ENCODE data around the gene GSTA3.
A peak's percentile ranks its signal among the peaks of the same experiment; 100 is the strongest.
"Not testable (repeated sequence)": the region's sequence is repeated elsewhere in the genome, so short reads cannot be mapped to it uniquely, and the experiment has no call there.

The GSTA3 gene

DNA sequence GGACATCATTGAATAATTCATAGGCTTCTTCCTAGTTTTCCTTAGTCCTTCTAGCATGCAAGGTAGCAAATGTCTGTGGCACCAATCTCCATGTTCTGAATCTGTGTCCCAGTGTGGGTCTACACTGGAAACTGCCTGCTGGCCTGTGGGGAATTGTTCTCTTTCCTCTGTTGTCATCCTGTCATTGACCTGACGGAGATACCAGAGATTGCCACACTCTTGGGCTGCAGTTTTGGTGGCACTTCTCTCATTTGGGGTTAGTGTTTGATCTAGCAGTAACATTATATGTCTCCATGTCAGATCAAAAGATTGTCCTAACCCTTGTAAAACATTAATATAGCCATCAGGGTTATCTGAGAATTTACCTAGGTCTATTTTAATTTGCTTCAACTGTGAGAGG lies 9.3 kb upstream of the GSTA3 start:
- in situ Hi-C loops (cut with HindIII; ENCODE audit: low pct_ligation_motif_present, low pct_unique_long_range_greater_than_20kb, low sequenced_read_pairs) = not testable (repeated sequence)

GRCh38 chr6:52918027-52918686 lies 8.7 kb upstream of the GSTA3 start:
- in situ Hi-C loops (cut with HindIII; ENCODE audit: low pct_ligation_motif_present, low pct_unique_long_range_greater_than_20kb, low sequenced_read_pairs); DNase-seq: not testable (repeated sequence)

More for the DNA sequence above, 9.3 kb upstream of the GSTA3 start:
- DNase-seq = not testable (repeated sequence)

DNA sequence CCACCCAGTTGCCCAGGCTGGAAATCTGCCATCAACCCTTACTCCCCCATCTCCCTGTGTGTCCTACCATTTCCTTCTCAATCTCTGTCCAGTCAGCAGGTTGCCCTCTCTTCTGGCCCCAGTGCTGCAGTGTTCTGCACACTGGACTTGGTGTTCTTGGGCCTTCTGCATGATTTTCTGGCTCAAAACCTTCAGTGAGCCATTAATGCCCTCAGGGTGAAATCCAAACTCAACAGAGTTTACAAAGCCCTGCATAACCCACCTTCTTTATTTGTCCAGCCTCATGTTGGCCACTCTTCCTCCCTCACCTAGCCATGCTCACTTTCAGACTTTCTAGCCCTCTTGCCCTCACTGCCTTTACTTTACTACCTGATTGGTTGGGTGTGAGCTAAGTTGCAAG lies 5.0 kb upstream of the GSTA3 start:
- no peak for DNase-seq
- in situ Hi-C loops (cut with HindIII; ENCODE audit: low pct_ligation_motif_present, low pct_unique_long_range_greater_than_20kb, low sequenced_read_pairs) = no loop called here

GRCh38 chr6:52910091-52910490 lies 593 bp upstream of the GSTA3 start:
- DNase-seq = no peak
- in situ Hi-C loops (cut with HindIII; ENCODE audit: low pct_ligation_motif_present, low pct_unique_long_range_greater_than_20kb, low sequenced_read_pairs) = no loop called here

DNA sequence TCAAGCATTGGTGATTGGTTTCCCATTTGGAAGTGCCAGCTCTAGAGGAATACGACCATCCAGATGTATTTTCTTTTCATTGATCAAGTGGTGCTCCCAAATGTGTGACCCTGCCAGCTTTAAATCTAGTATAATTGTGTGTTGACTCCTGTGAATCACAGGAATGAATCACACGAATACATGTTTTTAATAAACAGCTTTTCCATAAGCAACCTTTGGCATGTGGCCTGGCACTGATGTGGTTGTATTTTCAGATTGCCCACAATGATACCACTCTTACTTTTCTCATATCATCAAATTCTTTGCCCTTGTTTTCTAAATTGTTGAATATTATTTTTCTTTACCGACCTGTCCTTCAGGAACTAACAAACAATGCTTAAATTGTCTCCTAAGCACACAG lies 367 bp downstream of the GSTA3 start:
- no peak for DNase-seq
- in situ Hi-C loops (cut with HindIII; ENCODE audit: low pct_ligation_motif_present, low pct_unique_long_range_greater_than_20kb, low sequenced_read_pairs) = no loop called here

DNA sequence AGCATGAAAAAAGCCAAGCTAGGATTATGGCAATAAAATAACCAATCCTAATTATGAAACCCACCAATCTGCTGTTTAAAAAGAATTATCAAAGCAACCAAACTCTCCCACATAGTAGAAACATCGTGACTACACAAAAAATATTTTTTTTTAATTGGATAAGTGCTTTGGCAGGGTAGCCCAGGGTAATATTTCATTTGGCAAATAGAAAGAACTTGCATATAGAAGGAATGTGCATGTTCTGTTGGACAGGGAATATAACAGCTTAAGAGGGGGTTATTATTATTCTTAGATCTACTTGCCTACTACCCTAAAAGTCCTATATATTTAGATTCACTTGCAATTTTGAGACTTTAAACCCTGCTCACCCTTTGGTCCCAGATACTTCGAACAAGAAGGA lies 972 bp downstream of the GSTA3 start:
- DNase-seq = no peak
- in situ Hi-C loops (cut with HindIII; ENCODE audit: low pct_ligation_motif_present, low pct_unique_long_range_greater_than_20kb, low sequenced_read_pairs) = no loop called here

- in situ Hi-C loops (cut with HindIII; ENCODE audit: low pct_ligation_motif_present, low pct_unique_long_range_greater_than_20kb, low sequenced_read_pairs) = no loop called here
- peak; percentile 23 for DNase-seq
These were observed 4.8 kb downstream of the GSTA3 start for GRCh38 chr6:52904562-52905279.

GRCh38 chr6:52900536-52900935 lies 9.0 kb downstream of the GSTA3 start:
- no peak for DNase-seq
- in situ Hi-C loops (cut with HindIII; ENCODE audit: low pct_ligation_motif_present, low pct_unique_long_range_greater_than_20kb, low sequenced_read_pairs) = no loop called here

DNA sequence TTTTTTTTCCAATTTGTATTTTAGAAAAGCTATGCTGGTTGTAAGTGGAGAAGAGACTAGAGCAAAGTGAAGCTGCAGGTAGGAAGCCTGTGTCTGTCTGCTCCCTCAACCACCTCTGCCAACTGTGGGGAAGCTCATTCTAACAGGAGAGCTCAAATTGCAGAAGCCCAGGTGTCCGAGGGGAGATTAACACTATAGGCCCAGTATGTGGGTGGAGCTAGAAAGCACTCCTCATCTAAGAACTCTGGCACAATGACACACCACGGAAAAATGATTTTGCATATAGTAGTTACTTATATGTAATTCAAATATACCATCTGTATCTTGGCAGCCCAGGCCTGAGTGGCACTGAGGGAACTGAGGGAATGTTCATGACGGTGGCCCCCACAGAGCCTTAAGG lies 13.7 kb downstream of the GSTA3 start:
- in situ Hi-C loops (cut with HindIII; ENCODE audit: low pct_ligation_motif_present, low pct_unique_long_range_greater_than_20kb, low sequenced_read_pairs); DNase-seq: not testable (repeated sequence)

- in situ Hi-C loops (cut with HindIII; ENCODE audit: low pct_ligation_motif_present, low pct_unique_long_range_greater_than_20kb, low sequenced_read_pairs) = no loop called here
- no peak for DNase-seq
These were observed 15.2 kb downstream of the GSTA3 start for GRCh38 chr6:52894285-52894684.

GRCh38 chr6:52893803-52894202 lies 15.7 kb downstream of the GSTA3 start:
- in situ Hi-C loops (cut with HindIII; ENCODE audit: low pct_ligation_motif_present, low pct_unique_long_range_greater_than_20kb, low sequenced_read_pairs) = no loop called here
- no peak for DNase-seq

- DNase-seq = no peak
- in situ Hi-C loops (cut with HindIII; ENCODE audit: low pct_ligation_motif_present, low pct_unique_long_range_greater_than_20kb, low sequenced_read_pairs) = no loop called here
These were observed 16.3 kb downstream of the GSTA3 start for GRCh38 chr6:52893221-52893620.

DNA sequence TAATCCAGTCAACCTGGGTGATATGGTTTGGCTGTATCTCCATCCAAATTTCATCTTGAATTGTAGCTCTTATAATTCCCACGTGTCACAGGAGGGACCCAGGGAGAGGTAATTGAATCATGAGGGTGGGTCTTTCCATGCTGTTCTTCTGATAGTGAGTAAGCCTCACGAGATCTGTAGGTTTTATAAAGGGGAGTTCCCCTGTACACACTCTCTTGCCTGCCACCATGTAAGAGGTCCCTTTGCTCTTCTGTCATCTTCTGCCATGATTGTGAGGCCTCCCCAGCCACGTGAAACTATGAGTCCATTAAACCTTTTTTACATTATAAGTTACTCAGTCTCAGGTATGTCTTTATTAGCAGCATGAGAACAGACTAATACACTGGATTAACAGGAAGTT lies 19.5 kb downstream of the GSTA3 start:
- in situ Hi-C loops (cut with HindIII; ENCODE audit: low pct_ligation_motif_present, low pct_unique_long_range_greater_than_20kb, low sequenced_read_pairs) = no loop called here
- no peak for DNase-seq

DNA sequence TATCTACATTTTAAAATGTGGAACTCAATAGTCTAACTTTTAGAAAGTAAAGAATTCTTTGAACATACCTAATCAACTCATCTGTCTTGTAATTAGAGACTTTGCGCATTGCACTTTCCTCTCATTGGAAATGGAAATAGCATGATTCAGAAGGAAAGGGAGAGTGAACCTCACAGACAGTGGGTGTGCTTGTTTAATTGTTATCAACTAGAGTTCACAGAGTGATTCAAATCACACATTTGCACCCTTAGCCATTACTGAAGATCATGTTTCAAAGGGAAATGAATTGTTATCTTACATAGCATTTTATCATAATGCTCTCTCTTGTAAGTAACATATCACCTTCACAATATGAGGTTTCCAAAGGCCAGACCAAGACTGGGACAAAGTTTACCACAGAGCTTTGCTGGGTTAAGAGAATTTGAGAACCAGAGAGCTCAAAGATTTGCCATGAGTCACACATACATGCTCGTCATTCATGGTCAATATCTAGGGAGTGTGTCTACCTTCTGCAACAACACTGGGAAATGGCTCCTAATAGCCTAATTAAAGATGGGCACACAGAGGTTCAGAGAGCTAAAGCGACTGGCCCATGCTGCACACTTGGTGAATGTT lies 21.5 kb downstream of the GSTA3 start:
- in situ Hi-C loops (cut with HindIII; ENCODE audit: low pct_ligation_motif_present, low pct_unique_long_range_greater_than_20kb, low sequenced_read_pairs) = no loop called here
- DNase-seq = no peak

DNA sequence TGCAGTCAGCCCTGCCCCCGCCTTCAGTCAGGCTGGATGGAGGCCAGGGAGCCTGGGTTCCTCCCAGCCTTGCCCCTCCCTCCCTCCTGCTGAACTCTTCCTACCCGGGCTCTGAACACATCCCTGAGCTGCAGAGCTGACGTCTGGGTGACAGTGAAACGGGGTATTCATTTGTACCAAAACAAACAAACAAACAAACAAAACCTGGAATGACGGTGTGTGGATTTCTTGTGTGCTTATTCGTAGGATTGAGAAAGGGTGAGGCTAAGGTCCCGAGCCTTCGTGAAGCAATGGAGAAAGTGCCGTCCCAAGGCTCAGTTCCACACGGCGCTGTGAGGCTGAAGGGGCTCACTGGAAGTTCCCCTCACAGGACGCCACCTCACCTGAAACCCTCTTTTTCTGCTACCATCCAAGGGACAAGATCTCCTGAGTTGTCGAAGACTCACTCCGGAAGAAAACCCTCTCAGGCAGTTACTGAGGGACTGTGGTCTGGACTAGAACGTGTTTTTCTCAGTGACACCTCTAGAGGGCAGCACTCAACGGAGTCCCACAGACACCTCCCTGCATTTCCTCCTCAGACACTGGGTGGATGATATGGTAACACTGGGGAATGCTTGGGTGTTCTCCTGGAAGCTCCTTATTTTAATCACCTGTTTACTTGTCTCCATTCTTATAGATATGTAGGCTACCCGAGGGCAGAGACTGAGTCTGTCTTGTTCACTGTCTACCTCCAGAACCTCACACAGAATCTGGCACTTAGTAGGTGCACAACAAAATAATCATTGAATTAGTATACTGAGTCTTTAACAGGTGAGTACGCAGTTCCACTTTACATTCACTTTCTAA lies 27.3 kb downstream of the GSTA3 start:
- in situ Hi-C loops (cut with HindIII; ENCODE audit: low pct_ligation_motif_present, low pct_unique_long_range_greater_than_20kb, low sequenced_read_pairs) = no loop called here
- peak; percentile 76 for DNase-seq

DNA sequence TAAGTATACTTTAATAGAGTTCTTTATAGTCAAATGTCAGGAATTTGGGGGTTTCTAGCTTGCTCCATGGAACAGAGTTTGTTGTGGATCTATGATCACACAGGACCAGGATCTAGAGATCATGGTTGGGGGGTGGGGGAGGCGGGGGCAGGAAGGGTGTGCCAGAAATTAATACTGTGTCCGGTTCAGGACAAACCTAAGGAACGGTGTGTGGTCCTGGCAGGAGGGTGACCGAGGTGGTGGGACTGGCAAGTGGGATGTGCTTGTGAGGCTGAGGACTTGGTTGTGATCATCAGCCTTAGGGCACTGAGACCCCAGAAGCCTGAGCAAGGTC lies 27.9 kb downstream of the GSTA3 start:
- no peak for DNase-seq
- in situ Hi-C loops (cut with HindIII; ENCODE audit: low pct_ligation_motif_present, low pct_unique_long_range_greater_than_20kb, low sequenced_read_pairs) = no loop called here

DNA sequence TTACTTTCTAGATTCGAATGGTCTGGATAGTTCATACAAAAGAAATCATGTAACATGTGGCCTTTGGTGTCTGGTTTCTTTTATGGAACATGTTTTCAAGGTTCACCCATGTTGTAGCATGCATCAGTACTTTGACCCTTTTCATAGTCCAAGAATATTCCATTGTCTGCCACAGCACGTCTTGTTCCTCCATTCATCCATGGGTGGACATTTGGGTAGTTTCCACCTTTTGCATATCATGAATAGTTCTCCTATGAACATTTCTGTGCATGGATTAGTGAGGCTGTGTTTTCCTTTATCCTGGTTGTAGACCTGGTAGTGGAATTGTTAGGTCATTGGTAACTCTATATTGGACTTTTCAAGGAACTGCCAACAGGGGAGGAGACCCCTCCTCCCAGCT lies 31.7 kb downstream of the GSTA3 start:
- DNase-seq = no peak
- in situ Hi-C loops (cut with HindIII; ENCODE audit: low pct_ligation_motif_present, low pct_unique_long_range_greater_than_20kb, low sequenced_read_pairs) = no loop called here

DNA sequence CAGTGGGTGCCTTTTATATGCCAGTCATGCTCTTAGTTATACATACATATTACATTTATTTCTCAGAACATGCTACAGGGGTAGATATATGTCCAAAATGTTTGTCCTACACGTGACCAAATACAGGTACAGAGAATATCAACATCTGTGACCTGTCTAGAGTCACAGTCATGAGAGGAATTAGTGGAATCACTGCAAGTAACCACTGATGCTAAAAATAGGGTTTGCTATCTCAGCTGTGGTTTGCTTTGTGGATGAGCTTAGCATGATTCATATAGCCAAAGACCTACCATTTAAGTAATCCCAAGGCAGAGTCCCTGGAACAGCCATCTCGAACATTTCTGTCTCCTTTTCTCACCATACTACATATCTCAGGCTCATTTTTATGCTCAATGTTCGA lies 32.3 kb downstream of the GSTA3 start:
- in situ Hi-C loops (cut with HindIII; ENCODE audit: low pct_ligation_motif_present, low pct_unique_long_range_greater_than_20kb, low sequenced_read_pairs) = no loop called here
- DNase-seq = peak; percentile 56

- in situ Hi-C loops (cut with HindIII; ENCODE audit: low pct_ligation_motif_present, low pct_unique_long_range_greater_than_20kb, low sequenced_read_pairs) = no loop called here
- no peak for DNase-seq
These were observed 33.3 kb downstream of the GSTA3 start for GRCh38 chr6:52876056-52876787.
